Measurements from ENCODE around the gene TBC1D1. TPM values are rescaled to one million over a fixed set of nuclear protein-coding genes. Genes with fewer than 3 reads are reported as not detected.

TBC1D1 gene
- total RNA-seq (2021; ENCODE audit: unreplicated experiment) (56.0 TPM), Bru-seq, nascent RNA (percentile 56 among the genes with signal in this experiment), BruChase-seq, experiment 1, labeled RNA remaining after a 2-hour chase (percentile 48 among the genes with signal in this experiment), BruChase-seq, experiment 2, labeled RNA remaining after a 6-hour chase (percentile 52 among the genes with signal in this experiment)
- 36.1 TPM for polyA plus RNA-seq (2012; ENCODE audit: insufficient read length)
- long read RNA-seq, partial matches to known transcripts: 19 of 75 reads
- long read RNA-seq, other reads (novel, unspliced or antisense): 55 of 75 reads

GRCh38 chr4:37890801-37891259, at the start of gene TBC1D1:
TBC1D1 (plus strand) TSS chr4:37891084; CDS start chr4:37902096, 11,012 bp downstream.
- peak; percentile 49 for ATAC-seq
- ChIA-PET POLR2A (interaction anchor here (0.9 kb wide), 1 partner anchor 57 kb away, joined by 3 read pairs; no protein-coding TSS in a partner anchor), CTCF (no interaction called here)
- intact Hi-C loops (cut with micrococcal nuclease; ENCODE audit: unreplicated experiment): no loop called here
- H3K9me3 ChIP-seq (ENCODE audit: control insufficient read depth, insufficient read depth, low read depth, low read length): no peaks in the 10 kb centered on the region
- in situ Hi-C loops (cut with HindIII; ENCODE audit: low pct_unique_long_range_greater_than_20kb, low sequenced_read_pairs): no loop called here
- H3K4me3 ChIP-seq (ENCODE audit: low read depth in 2 of 2, low read length in 2 of 2): peak within 1 kb of the TSS; percentile 32 to 44
- no peak for TF ChIP-seq POLR2AphosphoS5 (IDR thresholded peaks at IDR 0.05; ENCODE audit: low read depth, low read length)
- no peak for TF ChIP-seq SIN3A (IDR thresholded peaks at IDR 0.05; ENCODE audit: borderline replicate concordance, insufficient read depth, low read depth, low read length)
- TF ChIP-seq TCF7L2 (IDR thresholded peaks at IDR 0.05; ENCODE audit: low read depth, low read length): no peak
- TF ChIP-seq, protein P1, sequence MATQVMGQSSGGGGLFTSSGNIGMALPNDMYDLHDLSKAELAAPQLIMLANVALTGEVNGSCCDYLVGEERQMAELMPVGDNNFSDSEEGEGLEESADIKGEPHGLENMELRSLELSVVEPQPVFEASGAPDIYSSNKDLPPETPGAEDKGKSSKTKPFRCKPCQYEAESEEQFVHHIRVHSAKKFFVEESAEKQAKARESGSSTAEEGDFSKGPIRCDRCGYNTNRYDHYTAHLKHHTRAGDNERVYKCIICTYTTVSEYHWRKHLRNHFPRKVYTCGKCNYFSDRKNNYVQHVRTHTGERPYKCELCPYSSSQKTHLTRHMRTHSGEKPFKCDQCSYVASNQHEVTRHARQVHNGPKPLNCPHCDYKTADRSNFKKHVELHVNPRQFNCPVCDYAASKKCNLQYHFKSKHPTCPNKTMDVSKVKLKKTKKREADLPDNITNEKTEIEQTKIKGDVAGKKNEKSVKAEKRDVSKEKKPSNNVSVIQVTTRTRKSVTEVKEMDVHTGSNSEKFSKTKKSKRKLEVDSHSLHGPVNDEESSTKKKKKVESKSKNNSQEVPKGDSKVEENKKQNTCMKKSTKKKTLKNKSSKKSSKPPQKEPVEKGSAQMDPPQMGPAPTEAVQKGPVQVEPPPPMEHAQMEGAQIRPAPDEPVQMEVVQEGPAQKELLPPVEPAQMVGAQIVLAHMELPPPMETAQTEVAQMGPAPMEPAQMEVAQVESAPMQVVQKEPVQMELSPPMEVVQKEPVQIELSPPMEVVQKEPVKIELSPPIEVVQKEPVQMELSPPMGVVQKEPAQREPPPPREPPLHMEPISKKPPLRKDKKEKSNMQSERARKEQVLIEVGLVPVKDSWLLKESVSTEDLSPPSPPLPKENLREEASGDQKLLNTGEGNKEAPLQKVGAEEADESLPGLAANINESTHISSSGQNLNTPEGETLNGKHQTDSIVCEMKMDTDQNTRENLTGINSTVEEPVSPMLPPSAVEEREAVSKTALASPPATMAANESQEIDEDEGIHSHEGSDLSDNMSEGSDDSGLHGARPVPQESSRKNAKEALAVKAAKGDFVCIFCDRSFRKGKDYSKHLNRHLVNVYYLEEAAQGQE (IDR thresholded peaks at IDR 0.05; ENCODE audit: insufficient read depth in 1 of 2, low read depth in 2 of 2, low read length in 1 of 2): no peak
- TF ChIP-seq, protein P2, sequence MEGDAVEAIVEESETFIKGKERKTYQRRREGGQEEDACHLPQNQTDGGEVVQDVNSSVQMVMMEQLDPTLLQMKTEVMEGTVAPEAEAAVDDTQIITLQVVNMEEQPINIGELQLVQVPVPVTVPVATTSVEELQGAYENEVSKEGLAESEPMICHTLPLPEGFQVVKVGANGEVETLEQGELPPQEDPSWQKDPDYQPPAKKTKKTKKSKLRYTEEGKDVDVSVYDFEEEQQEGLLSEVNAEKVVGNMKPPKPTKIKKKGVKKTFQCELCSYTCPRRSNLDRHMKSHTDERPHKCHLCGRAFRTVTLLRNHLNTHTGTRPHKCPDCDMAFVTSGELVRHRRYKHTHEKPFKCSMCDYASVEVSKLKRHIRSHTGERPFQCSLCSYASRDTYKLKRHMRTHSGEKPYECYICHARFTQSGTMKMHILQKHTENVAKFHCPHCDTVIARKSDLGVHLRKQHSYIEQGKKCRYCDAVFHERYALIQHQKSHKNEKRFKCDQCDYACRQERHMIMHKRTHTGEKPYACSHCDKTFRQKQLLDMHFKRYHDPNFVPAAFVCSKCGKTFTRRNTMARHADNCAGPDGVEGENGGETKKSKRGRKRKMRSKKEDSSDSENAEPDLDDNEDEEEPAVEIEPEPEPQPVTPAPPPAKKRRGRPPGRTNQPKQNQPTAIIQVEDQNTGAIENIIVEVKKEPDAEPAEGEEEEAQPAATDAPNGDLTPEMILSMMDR (IDR thresholded peaks at IDR 0.05): no peak
- peaks cover 24% of the 10 kb centered on the region for H3K27me3 ChIP-seq (ENCODE audit: control insufficient read depth, insufficient read depth, low read length)
- no peak within 1 kb of the TSS for H3K27ac ChIP-seq (ENCODE audit: low read length)
- H3K4me1 ChIP-seq (ENCODE audit: control insufficient read depth, insufficient read depth, low read length): no peaks in the 10 kb centered on the region
- H3K36me3 ChIP-seq (ENCODE audit: control insufficient read depth, insufficient read depth, low read length): no peaks in the 10 kb centered on the region
- no peak for DNase-seq (ENCODE audit: low read depth, low spot score)
- no TSS peak for BruUV-seq (replicated peaks)

DNA sequence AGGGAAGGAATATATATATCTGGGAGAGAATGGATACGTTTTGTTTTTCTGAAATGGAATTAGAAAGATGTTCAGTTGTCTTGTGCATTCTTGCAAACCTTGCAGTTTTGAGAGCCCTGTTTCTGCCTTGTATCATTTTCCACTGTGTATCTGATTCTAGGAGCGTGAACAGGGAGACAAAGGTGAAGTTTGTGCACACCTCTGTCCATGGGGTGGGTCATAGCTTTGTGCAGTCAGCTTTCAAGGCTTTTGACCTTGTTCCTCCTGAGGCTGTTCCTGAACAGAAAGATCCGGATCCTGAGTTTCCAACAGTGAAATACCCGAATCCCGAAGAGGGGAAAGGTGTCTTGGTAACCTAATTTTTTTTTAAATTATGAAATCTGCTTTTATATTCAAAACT, 46.7 kb upstream of the TBC1D1 start:
- Histone ChIP-seq H3K36me3 (ENCODE audit: control insufficient read depth, insufficient read depth, low read length) (no peaks in the 10 kb centered on the region), H3K9me3 (ENCODE audit: control insufficient read depth, insufficient read depth, low read depth, low read length) (no peaks in the 10 kb centered on the region), H3K4me3 (ENCODE audit: low read depth in 2 of 2, low read length in 2 of 2) (no peak overlapping the region), H3K27me3 (ENCODE audit: control insufficient read depth, insufficient read depth, low read length) (no peaks in the 10 kb centered on the region), H3K27ac (ENCODE audit: low read length) (no peak overlapping the region), H3K4me1 (ENCODE audit: control insufficient read depth, insufficient read depth, low read length) (no peaks in the 10 kb centered on the region)
- ATAC-seq: no peak
- no peak for DNase-seq (ENCODE audit: low read depth, low spot score)
- ChIA-PET POLR2A (no interaction called here), CTCF (no interaction called here)
- in situ Hi-C loops (cut with HindIII; ENCODE audit: low pct_unique_long_range_greater_than_20kb, low sequenced_read_pairs) (no loop called here), intact Hi-C loops (cut with micrococcal nuclease; ENCODE audit: unreplicated experiment) (no loop called here)
- no peak for TF ChIP-seq SIN3A (IDR thresholded peaks at IDR 0.05; ENCODE audit: borderline replicate concordance, insufficient read depth, low read depth, low read length)
- TF ChIP-seq TCF7L2 (IDR thresholded peaks at IDR 0.05; ENCODE audit: low read depth, low read length): no peak
- TF ChIP-seq, protein P2 (IDR thresholded peaks at IDR 0.05): no peak
- TF ChIP-seq POLR2AphosphoS5 (IDR thresholded peaks at IDR 0.05; ENCODE audit: low read depth, low read length): no peak
- TF ChIP-seq, protein P1 (IDR thresholded peaks at IDR 0.05; ENCODE audit: insufficient read depth in 1 of 2, low read depth in 2 of 2, low read length in 1 of 2): no peak
- no TSS peak for BruUV-seq (replicated peaks)
